ENCODE data around the gene SUN5.

Gene SUN5

GRCh38 chr20:33017542-33017941 lies 13.3 kb upstream of the SUN5 start:
- Histone ChIP-seq H3K4me1 (ENCODE audit: insufficient read depth, low read length) (no peaks in the 10 kb centered on the region), H3K9ac (ENCODE audit: low read length) (no peak overlapping the region), H3K27ac (ENCODE audit: low read depth, low read length) (no peak overlapping the region), H3K27me3 (ENCODE audit: control insufficient read depth in 1 of 2, insufficient read depth in 2 of 2, low read length in 2 of 2) (no peaks in the 10 kb centered on the region), H3K9me3 (ENCODE audit: low read length) (no peaks in the 10 kb centered on the region), H3K4me3 (ENCODE audit: low read depth in 1 of 2, low read length in 2 of 2) (no peak overlapping the region), H3K36me3 (ENCODE audit: insufficient read depth, low read length) (no peaks in the 10 kb centered on the region)

- H3K36me3 ChIP-seq (ENCODE audit: insufficient read depth, low read length), result no peaks in the 10 kb centered on the region
- no peaks in the 10 kb centered on the region for H3K27me3 ChIP-seq (ENCODE audit: control insufficient read depth in 1 of 2, insufficient read depth in 2 of 2, low read length in 2 of 2)
- no peak overlapping the region for H3K4me3 ChIP-seq (ENCODE audit: low read depth in 1 of 2, low read length in 2 of 2)
- H3K9ac ChIP-seq (ENCODE audit: low read length), result no peak overlapping the region
- no peaks in the 10 kb centered on the region for H3K4me1 ChIP-seq (ENCODE audit: insufficient read depth, low read length)
- no peaks in the 10 kb centered on the region for H3K9me3 ChIP-seq (ENCODE audit: low read length)
- no peak overlapping the region for H3K27ac ChIP-seq (ENCODE audit: low read depth, low read length)
These were observed 12.4 kb upstream of the SUN5 start for GRCh38 chr20:33016581-33017109.

- no peaks in the 10 kb centered on the region for H3K9me3 ChIP-seq (ENCODE audit: low read length)
- H3K4me1 ChIP-seq (ENCODE audit: insufficient read depth, low read length), result no peaks in the 10 kb centered on the region
- no peaks in the 10 kb centered on the region for H3K36me3 ChIP-seq (ENCODE audit: insufficient read depth, low read length)
- no peak overlapping the region for H3K27ac ChIP-seq (ENCODE audit: low read depth, low read length)
- no peak overlapping the region for H3K4me3 ChIP-seq (ENCODE audit: low read depth in 1 of 2, low read length in 2 of 2)
- H3K9ac ChIP-seq (ENCODE audit: low read length), result no peak overlapping the region
- no peaks in the 10 kb centered on the region for H3K27me3 ChIP-seq (ENCODE audit: control insufficient read depth in 1 of 2, insufficient read depth in 2 of 2, low read length in 2 of 2)
These were observed 11.7 kb upstream of the SUN5 start for GRCh38 chr20:33015700-33016580.

GRCh38 chr20:33015114-33015484 lies 10.9 kb upstream of the SUN5 start:
- Histone ChIP-seq H3K9ac (ENCODE audit: low read length) (no peak overlapping the region), H3K27me3 (ENCODE audit: control insufficient read depth in 1 of 2, insufficient read depth in 2 of 2, low read length in 2 of 2) (no peaks in the 10 kb centered on the region), H3K36me3 (ENCODE audit: insufficient read depth, low read length) (no peaks in the 10 kb centered on the region), H3K9me3 (ENCODE audit: low read length) (no peaks in the 10 kb centered on the region), H3K4me1 (ENCODE audit: insufficient read depth, low read length) (no peaks in the 10 kb centered on the region), H3K4me3 (ENCODE audit: low read depth in 1 of 2, low read length in 2 of 2) (no peak overlapping the region), H3K27ac (ENCODE audit: low read depth, low read length) (no peak overlapping the region)

GRCh38 chr20:33014336-33015113 lies 10.3 kb upstream of the SUN5 start:
- no peaks in the 10 kb centered on the region for H3K4me1 ChIP-seq (ENCODE audit: insufficient read depth, low read length)
- no peak overlapping the region for H3K27ac ChIP-seq (ENCODE audit: low read depth, low read length)
- no peaks in the 10 kb centered on the region for H3K36me3 ChIP-seq (ENCODE audit: insufficient read depth, low read length)
- no peak overlapping the region for H3K4me3 ChIP-seq (ENCODE audit: low read depth in 1 of 2, low read length in 2 of 2)
- no peaks in the 10 kb centered on the region for H3K9me3 ChIP-seq (ENCODE audit: low read length)
- no peaks in the 10 kb centered on the region for H3K27me3 ChIP-seq (ENCODE audit: control insufficient read depth in 1 of 2, insufficient read depth in 2 of 2, low read length in 2 of 2)
- no peak overlapping the region for H3K9ac ChIP-seq (ENCODE audit: low read length)

- H3K27me3 ChIP-seq (ENCODE audit: control insufficient read depth in 1 of 2, insufficient read depth in 2 of 2, low read length in 2 of 2), result no peaks in the 10 kb centered on the region
- no peak overlapping the region for H3K4me3 ChIP-seq (ENCODE audit: low read depth in 1 of 2, low read length in 2 of 2)
- H3K4me1 ChIP-seq (ENCODE audit: insufficient read depth, low read length), result no peaks in the 10 kb centered on the region
- H3K9me3 ChIP-seq (ENCODE audit: low read length), result no peaks in the 10 kb centered on the region
- no peak overlapping the region for H3K27ac ChIP-seq (ENCODE audit: low read depth, low read length)
- H3K36me3 ChIP-seq (ENCODE audit: insufficient read depth, low read length), result no peaks in the 10 kb centered on the region
- H3K9ac ChIP-seq (ENCODE audit: low read length), result no peak overlapping the region
These were observed 9.6 kb upstream of the SUN5 start for GRCh38 chr20:33013701-33014326.

GRCh38 chr20:33012327-33013189 lies 8.3 kb upstream of the SUN5 start:
- no peaks in the 10 kb centered on the region for H3K27me3 ChIP-seq (ENCODE audit: control insufficient read depth in 1 of 2, insufficient read depth in 2 of 2, low read length in 2 of 2)
- H3K27ac ChIP-seq (ENCODE audit: low read depth, low read length), result no peak overlapping the region
- H3K9me3 ChIP-seq (ENCODE audit: low read length), result no peaks in the 10 kb centered on the region
- no peaks in the 10 kb centered on the region for H3K36me3 ChIP-seq (ENCODE audit: insufficient read depth, low read length)
- H3K9ac ChIP-seq (ENCODE audit: low read length), result no peak overlapping the region
- no peaks in the 10 kb centered on the region for H3K4me1 ChIP-seq (ENCODE audit: insufficient read depth, low read length)
- no peak overlapping the region for H3K4me3 ChIP-seq (ENCODE audit: low read depth in 1 of 2, low read length in 2 of 2)

- no peaks in the 10 kb centered on the region for H3K9me3 ChIP-seq (ENCODE audit: low read length)
- no peaks in the 10 kb centered on the region for H3K36me3 ChIP-seq (ENCODE audit: insufficient read depth, low read length)
- no peak overlapping the region for H3K4me3 ChIP-seq (ENCODE audit: low read depth in 1 of 2, low read length in 2 of 2)
- no peaks in the 10 kb centered on the region for H3K4me1 ChIP-seq (ENCODE audit: insufficient read depth, low read length)
- H3K27me3 ChIP-seq (ENCODE audit: control insufficient read depth in 1 of 2, insufficient read depth in 2 of 2, low read length in 2 of 2), result no peaks in the 10 kb centered on the region
- H3K9ac ChIP-seq (ENCODE audit: low read length), result no peak overlapping the region
- H3K27ac ChIP-seq (ENCODE audit: low read depth, low read length), result no peak overlapping the region
These were observed 6.6 kb upstream of the SUN5 start for GRCh38 chr20:33010674-33011449.

- H3K9me3 ChIP-seq (ENCODE audit: low read length), result no peaks in the 10 kb centered on the region
- no peak overlapping the region for H3K4me3 ChIP-seq (ENCODE audit: low read depth in 1 of 2, low read length in 2 of 2)
- no peaks in the 10 kb centered on the region for H3K36me3 ChIP-seq (ENCODE audit: insufficient read depth, low read length)
- no peak overlapping the region for H3K27ac ChIP-seq (ENCODE audit: low read depth, low read length)
- H3K9ac ChIP-seq (ENCODE audit: low read length), result no peak overlapping the region
- no peaks in the 10 kb centered on the region for H3K4me1 ChIP-seq (ENCODE audit: insufficient read depth, low read length)
- H3K27me3 ChIP-seq (ENCODE audit: control insufficient read depth in 1 of 2, insufficient read depth in 2 of 2, low read length in 2 of 2), result no peaks in the 10 kb centered on the region
These were observed 5.9 kb upstream of the SUN5 start for GRCh38 chr20:33010133-33010504.
